H1 (cell line): ENCODE measurements around the gene PXDN. TPM values are rescaled to one million over a fixed set of nuclear protein-coding genes. Genes with fewer than 3 reads are reported as not detected.

Experiments used
- ATF2 ChIP-seq: IDR thresholded peaks from 2 replicates; pipeline ENCODE4 v1.6.1; 2012; ENCODE audit warnings: low read length, inconsistent platforms
- polyA plus RNA-seq, 7 experiments: library from polyadenylated mRNA; depleted of rRNA in 3 of 7; stranded (reverse) in 5 of 7; unstranded in 2 of 7; fragments of >200 nt in 5 of 7; fragments of 200-250 nt in 2 of 7; gene quantifications; 1 replicate in 5 of 7; 2 replicates in 1 of 7; 4 replicates in 1 of 7; pipeline versions ENCODE4 v1.2.1 to v1.2.3, GENCODE V29; 2011 to 2013; ENCODE audit warnings: missing spikeins in 2 of 7, mixed read lengths in 2 of 7
- total RNA-seq: library from RNA; stranded (reverse); fragmentation: NEBNext Ultra II Directional; extraction: Animal tissue kit (Norgen Biotek cat#: 25700); gene quantifications from 2 replicates; pipeline ENCODE4 v1.2.1, GENCODE V29; 2021

Gene PXDN
- total and polyA plus RNA-seq, 2 of the 8 experiments (the other 6 are each of a cell fraction or from before 2014, with no cell fraction given) = 104 to 141 TPM

- TF ChIP-seq ATF2 = no peak
Observed at GRCh38 chr2:1594373-1595171, 149.7 kb downstream of the PXDN start (continued).
